H1 (cell line): Measurements from ENCODE around the gene RSPH9. TPM values are rescaled to one million over a fixed set of nuclear protein-coding genes. Genes with fewer than 3 reads are reported as not detected.

ENCODE experiments used
- CTCF ChIA-PET: fragments of 300-600 bp; sonication (Branson Sonifier 250); formaldehyde crosslinking; loops from one replicate; lab custom pipeline; 2021; ENCODE audit not compliant: partially characterized antibody; lab: Charles Lee
- POLR2A ChIA-PET: fragments of 300-600 bp; sonication (Branson Sonifier 250); formaldehyde crosslinking; loops from one replicate; lab custom pipeline; 2021; ENCODE audit warnings: inconsistent platforms; ENCODE audit not compliant: partially characterized antibody; lab: Charles Lee
- DNase-seq, 2 experiments: peaks; one replicate each; pipeline versions ENCODE4 v3.0.0 to v3.0.0-alpha.2; 2010 to 2022; ENCODE audit warnings: low spot score in 2 of 2, low read depth in 1 of 2, mixed read lengths in 1 of 2
- FAIRE-seq: peaks from 2 replicates; lab custom pipeline; 2011; peaks lifted over from hg19 to GRCh38; lab: Jason Lieb, UNC
- H2AFZ ChIP-seq: 2 replicates; pipeline ENCODE4 v1.8.1; 2012; ENCODE audit warnings: low read length, inconsistent platforms
- H2AK5ac ChIP-seq: 2 replicates; pipeline ENCODE4 v1.6.1; 2013; ENCODE audit warnings: low read depth, low read length
- H2BK120ac ChIP-seq: replicated peaks from 2 replicates; pipeline ENCODE3; 2013; ENCODE audit warnings: low read depth, low read length, inconsistent platforms
- H2BK12ac ChIP-seq: 2 replicates; pipeline ENCODE4 v1.6.1; 2013; ENCODE audit warnings: low read depth, low read length
- H2BK15ac ChIP-seq: 2 replicates; pipeline ENCODE4 v1.6.1; 2013; ENCODE audit warnings: low read length
- H2BK20ac ChIP-seq: 2 replicates; pipeline ENCODE4 v1.6.1; 2013; ENCODE audit warnings: low read length
- H2BK5ac ChIP-seq: 2 replicates; pipeline ENCODE4 v1.6.1; 2013; ENCODE audit warnings: low read depth, low read length
- H3K14ac ChIP-seq: 2 replicates; pipeline ENCODE4 v1.6.1; 2013; ENCODE audit warnings: inconsistent platforms; ENCODE audit not compliant: insufficient read length
- H3K18ac ChIP-seq: 2 replicates; pipeline ENCODE4 v1.6.1; 2013; ENCODE audit warnings: low read length; ENCODE audit errors: extremely low read depth
- H3K23ac ChIP-seq: 2 replicates; pipeline ENCODE4 v1.6.1; 2013; ENCODE audit warnings: inconsistent platforms; ENCODE audit not compliant: insufficient read length
- H3K23me2 ChIP-seq: 2 replicates; pipeline ENCODE4 v1.6.1; 2013; ENCODE audit warnings: low read depth, low read length
- H3K27ac ChIP-seq: 2 replicates; pipeline ENCODE4 v1.6.1; 2011; ENCODE audit warnings: low read depth, low read length, inconsistent platforms
- H3K27me3 ChIP-seq, 4 experiments: replicated peaks in 1 of 4; 1 replicate in 1 of 4; 2 replicates in 3 of 4; pipeline versions ENCODE4 v1.6.1 to v1.8.1; 2011 to 2013; ENCODE audit warnings: low read length in 3 of 4, mild to moderate bottlenecking in 3 of 4, inconsistent platforms in 2 of 4, mixed read lengths in 2 of 4, moderate library complexity in 1 of 4; ENCODE audit not compliant: control insufficient read depth in 3 of 4, insufficient read depth in 3 of 4; ENCODE audit errors: extremely low read depth in 1 of 4
- H3K36me3 ChIP-seq, 4 experiments: 2 replicates each; pipeline versions ENCODE4 v1.6.1 to v1.8.1; 2011 to 2013; ENCODE audit warnings: mild to moderate bottlenecking in 4 of 4, low read length in 3 of 4, moderate library complexity in 2 of 4, control low read depth in 1 of 4, inconsistent platforms in 1 of 4; ENCODE audit not compliant: insufficient read depth in 4 of 4, control insufficient read depth in 2 of 4
- H3K4ac ChIP-seq: replicated peaks from 2 replicates; pipeline ENCODE3; 2013; ENCODE audit warnings: low read length, low read depth, mixed read lengths, inconsistent platforms; ENCODE audit not compliant: insufficient read length
- H3K4me1 ChIP-seq, 4 experiments: replicated peaks in 1 of 4; 1 replicate in 1 of 4; 2 replicates in 3 of 4; pipeline versions ENCODE4 v1.6.1 to v1.8.1; 2011 to 2013; ENCODE audit warnings: low read length in 3 of 4, inconsistent platforms in 2 of 4, mixed read lengths in 1 of 4; ENCODE audit not compliant: insufficient read depth in 4 of 4, control insufficient read depth in 3 of 4
- H3K4me2 ChIP-seq, 2 experiments: 2 replicates each; pipeline versions ENCODE4 v1.6.1 to v1.8.1; 2011 to 2013; ENCODE audit warnings: low read depth in 2 of 2, low read length in 2 of 2, control low read depth in 1 of 2, inconsistent platforms in 1 of 2, mild to moderate bottlenecking in 1 of 2; ENCODE audit not compliant: insufficient read depth in 1 of 2
- H3K4me3 ChIP-seq, 4 experiments: fragments of 200-600, 300-600 bp in 1 of 4; sonication (generic), shearing (Covaris generic), sonication (Bioruptor Twin) in 1 of 4; 2 replicates each; pipeline versions ENCODE4 v1.5.1 to v1.8.1; 2011 to 2016; ENCODE audit warnings: low read length in 4 of 4, low read depth in 3 of 4, control low read depth in 2 of 4, inconsistent platforms in 2 of 4, mild to moderate bottlenecking in 2 of 4, mixed read lengths in 1 of 4, moderate library complexity in 1 of 4; ENCODE audit not compliant: insufficient read depth in 2 of 4; ENCODE audit errors: extremely low read depth in 1 of 4
- H3K56ac ChIP-seq: replicated peaks from 2 replicates; pipeline ENCODE3; 2013; ENCODE audit warnings: low read depth, mild to moderate bottlenecking, mixed read lengths, low read length, inconsistent platforms; ENCODE audit not compliant: insufficient read length
- H3K79me1 ChIP-seq: 2 replicates; pipeline ENCODE4 v1.6.1; 2013; ENCODE audit warnings: low read depth, low read length, control low read depth
- H3K79me2 ChIP-seq, 2 experiments: 2 replicates each; pipeline versions ENCODE4 v1.6.1 to v1.8.1; 2012 to 2013; ENCODE audit warnings: low read length in 2 of 2, mild to moderate bottlenecking in 2 of 2, inconsistent platforms in 1 of 2; ENCODE audit not compliant: insufficient read depth in 2 of 2, control insufficient read depth in 1 of 2
- H3K9ac ChIP-seq, 4 experiments: replicated peaks in 1 of 4; 1 replicate in 1 of 4; 2 replicates in 3 of 4; pipeline versions ENCODE4 v1.6.1 to v1.8.1; 2011 to 2013; ENCODE audit warnings: low read depth in 3 of 4, low read length in 3 of 4, control low read depth in 2 of 4, mild to moderate bottlenecking in 2 of 4, moderate library complexity in 2 of 4, inconsistent platforms in 1 of 4; ENCODE audit errors: extremely low read depth in 1 of 4
- H3K9me3 ChIP-seq, 2 experiments: 2 replicates each; pipeline versions ENCODE4 v1.6.1 to v1.8.1; 2012 to 2013; ENCODE audit warnings: mild to moderate bottlenecking in 2 of 2, moderate library complexity in 2 of 2, control low read depth in 1 of 2, inconsistent platforms in 1 of 2, low read depth in 1 of 2, low read length in 1 of 2, mixed read lengths in 1 of 2; ENCODE audit not compliant: insufficient read depth in 2 of 2
- H4K20me1 ChIP-seq, 2 experiments: replicated peaks in 1 of 2; 2 replicates each; pipeline versions ENCODE3 to v1.8.1; 2011 to 2013; ENCODE audit warnings: inconsistent platforms in 2 of 2, low read length in 2 of 2, mild to moderate bottlenecking in 1 of 2; ENCODE audit not compliant: insufficient read depth in 2 of 2, control insufficient read depth in 1 of 2
- H4K5ac ChIP-seq: 2 replicates; pipeline ENCODE4 v1.6.1; 2013; ENCODE audit warnings: low read length, low read depth, mixed read lengths, inconsistent platforms; ENCODE audit not compliant: insufficient read length
- H4K8ac ChIP-seq: 2 replicates; pipeline ENCODE4 v1.8.0; 2013; ENCODE audit warnings: mild to moderate bottlenecking, moderate library complexity, low read length, inconsistent platforms; ENCODE audit not compliant: insufficient read depth; ENCODE audit errors: extremely low read depth
- H4K91ac ChIP-seq: replicated peaks from 2 replicates; pipeline ENCODE3; 2013; ENCODE audit warnings: low read length, mixed read lengths, inconsistent platforms; ENCODE audit not compliant: insufficient read length
- EGR1 ChIP-seq: IDR thresholded peaks from 2 replicates; pipeline ENCODE4 v1.6.1; 2011; ENCODE audit warnings: low read depth, low read length, borderline replicate concordance
- EP300 ChIP-seq, 2 experiments: IDR thresholded peaks; 1 replicate in 1 of 2; 2 replicates in 1 of 2; pipeline ENCODE4 v1.6.1; 2011 to 2012; ENCODE audit warnings: low read depth in 2 of 2, low read length in 2 of 2, mild to moderate bottlenecking in 2 of 2, borderline replicate concordance in 1 of 2, inconsistent platforms in 1 of 2, moderate library complexity in 1 of 2
- EZH2 ChIP-seq: fragments of 200-600 bp; sonication (generic); IDR thresholded peaks from 2 replicates; pipeline ENCODE4 v1.7.1; 2012; ENCODE audit warnings: low read depth, mild to moderate bottlenecking, moderate library complexity, low read length, inconsistent platforms; ENCODE audit not compliant: severe bottlenecking
- GABPA ChIP-seq: IDR thresholded peaks from 2 replicates; pipeline ENCODE4 v1.6.1; 2011; ENCODE audit warnings: mild to moderate bottlenecking, low read length, moderate library complexity, borderline replicate concordance; ENCODE audit not compliant: insufficient read depth
- MAFK ChIP-seq: IDR thresholded peaks from 2 replicates; pipeline ENCODE4 v1.6.1; 2012; ENCODE audit warnings: low read depth, mild to moderate bottlenecking, improper control_type of control experiment, low read length
- PHF8 ChIP-seq: fragments of 200-600 bp; sonication (generic); conservative IDR thresholded peaks from 2 replicates; pipeline ENCODE4 v1.7.1; 2012; ENCODE audit warnings: low read depth, mild to moderate bottlenecking, inconsistent platforms, low read length, moderate library complexity
- POLR2AphosphoS5 ChIP-seq: IDR thresholded peaks from 2 replicates; pipeline ENCODE4 v1.6.1; 2011; ENCODE audit warnings: low read depth, low read length
- RAD21 ChIP-seq, 2 experiments: IDR thresholded peaks in 1 of 2; conservative IDR thresholded peaks in 1 of 2; 2 replicates each; pipeline ENCODE4 v1.6.1; 2011; ENCODE audit warnings: low read depth in 2 of 2, low read length in 2 of 2, improper control_type of control experiment in 1 of 2, inconsistent platforms in 1 of 2, mild to moderate bottlenecking in 1 of 2, moderate library complexity in 1 of 2
- RFX5 ChIP-seq: IDR thresholded peaks from 2 replicates; pipeline ENCODE4 v1.6.1; 2011; ENCODE audit warnings: low read depth, low read length, improper control_type of control experiment, borderline replicate concordance
- SIN3A ChIP-seq, 2 experiments: IDR thresholded peaks in 1 of 2; conservative IDR thresholded peaks in 1 of 2; 2 replicates each; pipeline ENCODE4 v1.6.1; 2011 to 2012; ENCODE audit warnings: low read length in 2 of 2, improper control_type of control experiment in 1 of 2, low read depth in 1 of 2, mild to moderate bottlenecking in 1 of 2
- SIX5 ChIP-seq: IDR thresholded peaks from 2 replicates; pipeline ENCODE4 v1.6.1; 2011; ENCODE audit warnings: mild to moderate bottlenecking, low read depth, low read length
- SUZ12 ChIP-seq: fragments of 200-600 bp; sonication (generic); IDR thresholded peaks from 2 replicates; pipeline ENCODE4 v1.6.1; 2012; ENCODE audit warnings: mild to moderate bottlenecking, inconsistent platforms, low read length, moderate library complexity, mixed read lengths
- TAF1 ChIP-seq: IDR thresholded peaks from 2 replicates; pipeline ENCODE4 v1.6.1; 2011; ENCODE audit warnings: mild to moderate bottlenecking, low read depth, low read length
- whole genome bisulfite sequencing, 2 experiments: shearing (Covaris generic) in 1 of 2; methylation state at CpG; one replicate each; pipeline versions ENCODE4 v1.1.6 to v1.1.7; 2013 to 2015; ENCODE audit warnings: low lambda C conversion rate in 2 of 2, mixed read lengths in 2 of 2, inconsistent platforms in 1 of 2, low coverage in 1 of 2, missing lambda C conversion rate in 1 of 2; ENCODE audit not compliant: insufficient replicate concordance in 2 of 2, insufficient coverage in 1 of 2, insufficient read length in 1 of 2; ENCODE audit errors: extremely low coverage in 1 of 2, missing lambda C conversion rate in 1 of 2; 5-methylcytosine and 5-hydroxymethylcytosine counted together
- polyA plus RNA-seq, 7 experiments: library from polyadenylated mRNA; depleted of rRNA in 3 of 7; stranded (reverse) in 5 of 7; unstranded in 2 of 7; fragments of >200 nt in 5 of 7; fragments of 200-250 nt in 2 of 7; gene quantifications; 1 replicate in 5 of 7; 2 replicates in 1 of 7; 4 replicates in 1 of 7; pipeline versions ENCODE4 v1.2.1 to v1.2.3, GENCODE V29; 2011 to 2013; ENCODE audit warnings: missing spikeins in 2 of 7, mixed read lengths in 2 of 7
- total RNA-seq: library from RNA; stranded (reverse); fragmentation: NEBNext Ultra II Directional; extraction: Animal tissue kit (Norgen Biotek cat#: 25700); gene quantifications from 2 replicates; pipeline ENCODE4 v1.2.1, GENCODE V29; 2021

RSPH9 gene
- total and polyA plus RNA-seq, 2 of the 8 experiments (the other 6 are each of a cell fraction or from before 2014, with no cell fraction given) = 0.15 to 0.23 TPM

- Histone ChIP-seq H3K27me3 (no peaks in the 10 kb centered on the region), H3K23ac (no peak overlapping the region), H4K8ac (no peak overlapping the region), H2BK15ac (no peak overlapping the region), H3K4me2 (no peak overlapping the region), H3K27ac (no peak overlapping the region), H3K56ac (no peak overlapping the region), H4K5ac (no peak overlapping the region), H2BK12ac (no peak overlapping the region), H2AFZ (no peak overlapping the region), H3K14ac (no peak overlapping the region), H4K91ac (no peak overlapping the region), H3K9ac (no peak overlapping the region), H3K4ac (no peak overlapping the region), H4K20me1 (peaks cover 2 to 16% of the 10 kb centered on the region in 2 experiments), H3K4me3 (no peak overlapping the region), H2BK120ac (no peak overlapping the region), H3K4me1 (no peaks in the 10 kb centered on the region), H2AK5ac (no peak overlapping the region), H3K9me3 (no peaks in the 10 kb centered on the region), H3K79me2 (peaks cover 0 to 19% of the 10 kb centered on the region in 2 experiments; a peak in 3 of 4 replicates), H2BK20ac (no peak overlapping the region), H2BK5ac (no peak overlapping the region), H3K79me1 (peaks cover 13% of the 10 kb centered on the region), H3K23me2 (no peaks in the 10 kb centered on the region), H3K18ac (no peak overlapping the region), H3K36me3 (peaks cover 31 to 67% (median 46%) of the 10 kb centered on the region in 4 experiments)
- DNase-seq (no peak), FAIRE-seq (no peak)
- WGBS, 2 experiments = 95% methylated on average over 7 of the region's 7 CpGs; no CpG with 5 or more reads in 1 of the 2 experiments
- ChIA-PET POLR2A (interaction anchor here (1.1 to 2.5 kb wide), 6 partner anchors 8 to 75 kb away, joined by 3 to 10 read pairs (median 6); no protein-coding TSS in a partner anchor), CTCF (interaction anchor here (1.1 to 5.2 kb wide), 3 partner anchors 9 to 401 kb away, joined by 3 to 58 read pairs (median 6); no protein-coding TSS in a partner anchor)
- TF ChIP-seq MAFK (no peak), PHF8 (no peak), EP300 (IDR thresholded peaks at IDR 0.05; ENCODE audit: borderline replicate concordance in 1 of 2, low read depth in 2 of 2, low read length in 2 of 2) (no peak), RFX5 (no peak), SIX5 (no peak), GABPA (no peak), TAF1 (no peak), RAD21 (IDR thresholded peaks at IDR 0.05 in 1 of 2, conservative IDR thresholded peaks at IDR 0.05 in 1 of 2; ENCODE audit: low read depth in 2 of 2, low read length in 2 of 2) (no peak), EZH2 (no peak), POLR2AphosphoS5 (no peak), EGR1 (no peak), SUZ12 (no peak), SIN3A (conservative IDR thresholded peaks at IDR 0.05 in 1 of 2, IDR thresholded peaks at IDR 0.05 in 1 of 2; ENCODE audit: low read depth in 1 of 2, low read length in 2 of 2) (no peak)
These were observed 32.9 kb downstream of the RSPH9 start for GRCh38 chr6:43677759-43678158.
